HCT116 (cell line): ENCODE results near the gene PGAP6.

Experiments
- ATF3 ChIP-seq: IDR thresholded peaks from 2 replicates; pipeline ENCODE4 v1.6.1; 2012
- CEBPB ChIP-seq: IDR thresholded peaks from 2 replicates; pipeline ENCODE4 v1.6.1; 2012; ENCODE audit warnings: low read depth
- CTCF ChIP-seq, 3 experiments: fragments of 200-600 bp in 1 of 3; sonication (generic) in 1 of 3; IDR thresholded peaks in 2 of 3; conservative IDR thresholded peaks in 1 of 3; 2 replicates each; pipeline ENCODE4 v1.5.1; 2012 to 2017; ENCODE audit warnings: low read depth in 2 of 3, low read length in 2 of 3, antibody characterized with exemption in 1 of 3, borderline replicate concordance in 1 of 3, control low read depth in 1 of 3, mild to moderate bottlenecking in 1 of 3, mixed read lengths in 1 of 3, mixed run types in 1 of 3, moderate library complexity in 1 of 3; ENCODE audit not compliant: insufficient read depth in 1 of 3
- MAX ChIP-seq: IDR thresholded peaks from 2 replicates; pipeline ENCODE4 v1.6.1; 2012
- POLR2A ChIP-seq: IDR thresholded peaks from 2 replicates; pipeline ENCODE4 v1.7.0; 2011; ENCODE audit warnings: borderline replicate concordance; ENCODE audit not compliant: insufficient read depth, insufficient read length; ENCODE audit errors: extremely low read depth
- REST ChIP-seq: IDR thresholded peaks from 2 replicates; pipeline ENCODE4 v1.6.1; 2012; ENCODE audit warnings: low read depth
- SP1 ChIP-seq: IDR thresholded peaks from 2 replicates; pipeline ENCODE4 v1.6.1; 2012; ENCODE audit warnings: low read depth

GRCh38 chr16:354971-355461 lies 26.8 kb downstream of the PGAP6 start:
- no peak for TF ChIP-seq ATF3
- no peak for TF ChIP-seq POLR2A
- no peak for TF ChIP-seq CTCF (IDR thresholded peaks at IDR 0.05 in 2 of 3, conservative IDR thresholded peaks at IDR 0.05 in 1 of 3; ENCODE audit: borderline replicate concordance in 1 of 3, insufficient read depth in 1 of 3, low read depth in 2 of 3, low read length in 2 of 3)
- no peak for TF ChIP-seq SP1
- no peak for TF ChIP-seq REST
- no peak for TF ChIP-seq CEBPB
- TF ChIP-seq MAX: no peak
